Measurements from ENCODE around the gene TXLNB. TPM values are rescaled to one million over a fixed set of nuclear protein-coding genes. Genes with fewer than 3 reads are reported as not detected.
"Not testable (repeated sequence)": the region's sequence is repeated elsewhere in the genome, so short reads cannot be mapped to it uniquely, and the experiment has no call there.

TXLNB gene
- total and polyA plus RNA-seq, 8 donors = 0.55 to 2.2 (median 1.6) TPM

DNA sequence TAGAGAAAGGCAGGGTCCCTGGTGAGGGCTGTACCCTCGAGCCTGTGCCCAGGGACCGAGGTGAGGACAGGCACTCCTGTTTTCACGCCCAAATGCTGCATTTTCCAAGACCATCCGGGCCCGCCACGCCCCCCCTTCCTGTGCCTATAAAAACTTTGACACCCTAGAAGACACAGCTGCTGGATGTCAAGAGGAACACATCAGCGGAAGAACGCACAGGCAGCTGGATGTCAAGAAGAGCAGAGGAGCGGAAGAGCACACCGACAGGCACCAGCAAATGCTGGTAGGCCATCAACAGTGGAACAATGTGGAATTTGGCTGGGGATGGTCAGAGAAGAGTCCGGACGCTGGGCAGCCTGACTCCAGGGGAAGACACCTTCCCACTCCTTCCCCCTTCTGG is 56.1 kb downstream of the TXLNB start:
- intact Hi-C loops (cut with DNase I) = no loop called here
- ATAC-seq (no peak), DNase-seq (no peak)
- H3K27me3 ChIP-seq = no peaks in the 10 kb centered on the region
- H3K9me3 ChIP-seq = peaks cover 0 to 9% of the 10 kb centered on the region in 2 donors
- TF ChIP-seq, protein P1, sequence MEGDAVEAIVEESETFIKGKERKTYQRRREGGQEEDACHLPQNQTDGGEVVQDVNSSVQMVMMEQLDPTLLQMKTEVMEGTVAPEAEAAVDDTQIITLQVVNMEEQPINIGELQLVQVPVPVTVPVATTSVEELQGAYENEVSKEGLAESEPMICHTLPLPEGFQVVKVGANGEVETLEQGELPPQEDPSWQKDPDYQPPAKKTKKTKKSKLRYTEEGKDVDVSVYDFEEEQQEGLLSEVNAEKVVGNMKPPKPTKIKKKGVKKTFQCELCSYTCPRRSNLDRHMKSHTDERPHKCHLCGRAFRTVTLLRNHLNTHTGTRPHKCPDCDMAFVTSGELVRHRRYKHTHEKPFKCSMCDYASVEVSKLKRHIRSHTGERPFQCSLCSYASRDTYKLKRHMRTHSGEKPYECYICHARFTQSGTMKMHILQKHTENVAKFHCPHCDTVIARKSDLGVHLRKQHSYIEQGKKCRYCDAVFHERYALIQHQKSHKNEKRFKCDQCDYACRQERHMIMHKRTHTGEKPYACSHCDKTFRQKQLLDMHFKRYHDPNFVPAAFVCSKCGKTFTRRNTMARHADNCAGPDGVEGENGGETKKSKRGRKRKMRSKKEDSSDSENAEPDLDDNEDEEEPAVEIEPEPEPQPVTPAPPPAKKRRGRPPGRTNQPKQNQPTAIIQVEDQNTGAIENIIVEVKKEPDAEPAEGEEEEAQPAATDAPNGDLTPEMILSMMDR (IDR thresholded peaks at IDR 0.05) = no peak
- H3K4me1 ChIP-seq = peaks cover 0 to 4% of the 10 kb centered on the region in 2 donors
- H3K4me3 ChIP-seq = no peak overlapping the region
- no peak overlapping the region for H3K27ac ChIP-seq
- H3K36me3 ChIP-seq = no peaks in the 10 kb centered on the region

DNA sequence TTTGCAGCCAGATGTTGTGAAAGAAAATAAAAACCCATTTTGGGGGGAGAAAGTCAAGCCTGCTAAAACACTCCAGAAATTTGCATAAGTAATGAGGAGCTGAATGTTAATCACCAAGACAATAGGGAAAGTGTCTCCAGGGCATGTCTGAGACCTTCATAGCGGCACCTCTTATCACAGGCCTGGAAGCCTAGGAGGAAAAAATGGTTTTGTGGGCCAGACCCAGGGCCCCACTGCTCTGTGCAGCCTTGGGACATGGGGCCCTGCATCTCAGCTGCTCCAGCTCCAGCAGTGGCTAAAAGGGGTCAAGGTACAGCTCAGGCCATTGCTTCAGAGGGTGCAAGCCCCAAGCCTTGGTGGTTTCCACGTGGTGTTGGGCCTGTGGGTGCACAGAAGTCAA is 57.6 kb downstream of the TXLNB start:
- DNase-seq; H3K9me3 ChIP-seq; H3K27ac ChIP-seq; H3K4me1 ChIP-seq; H3K27me3 ChIP-seq; H3K4me3 ChIP-seq; H3K36me3 ChIP-seq; intact Hi-C loops (cut with DNase I); ATAC-seq: not testable (repeated sequence)

DNA sequence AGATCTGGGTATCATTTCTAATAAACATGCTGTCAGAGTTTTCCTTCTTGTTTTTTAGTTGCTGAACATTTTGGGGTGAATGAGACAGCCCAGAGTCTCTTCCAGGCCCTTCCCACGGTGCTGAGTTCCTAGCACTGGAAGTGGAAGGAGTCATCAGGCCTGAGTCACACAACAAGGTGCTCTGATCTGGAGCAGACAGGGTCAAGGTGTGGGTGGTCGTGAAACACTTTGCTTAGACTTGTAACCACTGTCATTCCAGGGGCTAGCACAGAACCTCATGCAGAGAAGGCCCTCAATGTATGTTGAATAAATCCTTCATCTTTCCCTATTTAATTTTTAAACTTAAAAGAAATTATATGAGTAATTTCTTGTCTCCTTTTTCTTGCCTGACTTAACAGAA is 60.6 kb downstream of the TXLNB start:
- TF ChIP-seq, protein P1 (IDR thresholded peaks at IDR 0.05) = no peak
- no peaks in the 10 kb centered on the region for H3K4me1 ChIP-seq
- no peak overlapping the region for H3K27ac ChIP-seq
- H3K4me3 ChIP-seq = no peak overlapping the region
- ATAC-seq (no peak), DNase-seq (no peak)
- H3K36me3 ChIP-seq = no peaks in the 10 kb centered on the region
- H3K27me3 ChIP-seq = no peaks in the 10 kb centered on the region
- intact Hi-C loops (cut with DNase I) = no loop called here
- H3K9me3 ChIP-seq = peaks cover 0 to 9% of the 10 kb centered on the region in 2 donors

DNA sequence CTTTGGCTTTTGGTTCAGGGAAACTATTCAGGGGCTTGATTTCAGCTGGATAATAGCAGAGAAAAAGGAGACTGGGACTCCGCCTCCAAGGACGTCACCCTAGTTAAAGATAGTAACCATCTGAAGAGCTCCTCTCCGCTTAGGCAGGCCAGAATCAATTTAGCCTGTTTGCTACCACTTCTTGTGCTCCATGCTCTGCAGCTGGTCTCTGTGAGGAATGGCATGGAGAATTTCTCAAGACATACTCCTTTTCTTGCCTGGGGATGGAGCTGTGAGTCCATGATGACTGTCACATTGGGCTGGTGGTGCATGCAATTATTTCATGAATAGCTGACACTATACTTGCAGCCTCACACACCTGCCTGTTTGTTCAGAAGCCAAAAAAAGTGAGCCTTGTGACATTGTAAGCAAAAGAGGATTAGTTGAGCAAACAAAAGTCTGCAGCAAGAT is 61.4 kb downstream of the TXLNB start:
- intact Hi-C loops (cut with DNase I) = no loop called here
- DNase-seq (no peak), ATAC-seq (peak; percentile 16)
- Histone ChIP-seq H3K4me1 (no peaks in the 10 kb centered on the region), H3K36me3 (no peaks in the 10 kb centered on the region), H3K4me3 (no peak overlapping the region), H3K27ac (no peak overlapping the region), H3K27me3 (no peaks in the 10 kb centered on the region), H3K9me3 (peaks cover 0 to 9% of the 10 kb centered on the region in 2 donors)
- TF ChIP-seq, protein P1 (IDR thresholded peaks at IDR 0.05) = no peak

DNA sequence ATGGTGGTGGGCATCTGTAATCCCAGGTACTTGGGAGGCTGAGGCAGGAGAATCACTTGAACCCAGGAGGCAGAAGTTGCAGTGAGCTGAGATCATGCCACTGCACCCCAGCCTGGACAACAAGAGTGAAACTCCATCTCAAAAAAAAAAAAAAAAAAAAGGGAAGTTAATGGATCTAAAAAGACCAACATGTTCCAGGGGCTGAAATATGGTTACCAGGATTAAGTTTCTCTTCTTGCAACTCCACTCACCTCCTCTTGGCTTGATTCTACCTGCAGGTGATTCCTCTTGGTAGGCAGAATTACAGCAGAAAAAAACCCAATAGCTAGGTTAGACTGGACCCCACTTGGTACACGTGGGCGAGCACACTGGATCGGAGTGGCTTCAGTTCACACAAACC is 63.4 kb downstream of the TXLNB start:
- H3K27ac ChIP-seq; DNase-seq; H3K27me3 ChIP-seq; intact Hi-C loops (cut with DNase I); H3K9me3 ChIP-seq; H3K4me3 ChIP-seq; H3K36me3 ChIP-seq; ATAC-seq; H3K4me1 ChIP-seq: not testable (repeated sequence)

DNA sequence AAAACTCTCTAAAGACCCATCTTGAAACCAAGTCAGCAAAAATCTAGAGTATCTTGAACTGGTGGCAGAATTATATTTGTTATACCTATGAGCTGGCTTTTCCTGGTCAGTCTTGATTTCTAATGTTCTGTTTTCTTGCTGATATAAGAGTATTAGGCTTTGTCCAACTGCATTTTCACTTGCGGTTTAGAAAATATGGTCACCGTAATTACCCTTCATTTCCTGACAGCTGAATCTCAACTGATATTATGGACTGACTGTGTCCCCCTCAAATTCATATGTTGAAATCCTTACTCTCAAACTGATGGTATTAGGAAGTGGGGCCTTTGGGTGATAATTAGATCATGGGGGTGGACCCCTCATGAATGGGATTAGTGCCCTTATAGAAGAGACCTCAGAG is 72.1 kb downstream of the TXLNB start:
- Histone ChIP-seq H3K9me3 (no peaks in the 10 kb centered on the region), H3K27me3 (no peaks in the 10 kb centered on the region), H3K27ac (peak overlapping the region; percentile 2 to 10), H3K36me3 (no peaks in the 10 kb centered on the region), H3K4me3 (no peak overlapping the region), H3K4me1 (peaks cover 7 to 10% of the 10 kb centered on the region in 2 donors)
- TF ChIP-seq, protein P1 (IDR thresholded peaks at IDR 0.05) = no peak
- intact Hi-C loops (cut with DNase I) = no loop called here
- DNase-seq = no peak
- ATAC-seq = no peak
